NCI-H226 (cell line): ENCODE data around the gene AGBL2.

ENCODE experiments used
- DNase-seq: peaks from one replicate; pipeline ENCODE4 v3.0.0-alpha.2; 2015

AGBL2 gene

DNA sequence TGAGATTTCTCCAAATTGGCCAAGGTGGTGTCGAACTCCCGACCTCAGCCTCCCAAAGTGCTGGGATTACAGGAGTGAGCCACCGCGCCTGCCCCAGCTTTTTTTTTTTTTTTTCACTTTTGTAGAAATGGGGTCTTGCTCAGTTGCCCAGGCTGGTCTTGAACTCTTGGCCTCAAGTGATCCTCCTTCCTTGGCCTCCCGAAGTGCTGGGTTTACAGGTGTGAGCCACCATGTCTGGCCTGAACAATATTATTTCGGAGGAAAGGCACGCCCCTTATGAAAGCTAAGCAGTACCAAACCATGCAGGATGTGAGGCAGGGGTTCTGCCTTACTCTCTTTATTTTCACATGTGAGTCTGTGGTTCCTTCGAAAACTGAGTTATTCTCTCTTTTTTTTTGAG lies 88.9 kb downstream of the AGBL2 start:
- DNase-seq, result no peak

DNA sequence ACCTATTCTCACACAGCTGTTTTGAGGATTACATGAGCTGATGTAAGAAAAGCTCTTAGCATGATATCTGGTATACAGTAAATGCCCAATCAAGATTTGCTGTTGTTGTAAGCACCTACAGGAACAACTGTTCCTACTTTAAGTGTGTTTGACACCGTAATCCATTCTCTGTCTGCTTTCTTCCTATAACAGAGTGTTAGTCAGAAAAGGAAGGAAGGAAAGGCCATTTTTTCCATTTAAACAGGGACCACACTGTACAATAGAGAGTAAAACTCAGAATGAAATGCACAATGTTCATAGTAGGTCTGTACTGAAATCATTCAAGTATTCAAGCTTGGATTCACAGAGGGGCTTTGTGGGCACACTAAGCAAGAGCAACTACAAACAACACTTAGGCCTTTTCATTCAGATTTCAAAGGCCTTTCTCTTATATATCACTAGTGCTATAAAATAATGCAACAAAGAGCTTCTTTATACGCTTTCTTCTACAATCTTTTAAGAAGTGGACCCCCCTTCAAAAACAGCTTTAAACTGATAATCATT lies 94.3 kb downstream of the AGBL2 start:
- DNase-seq, result no peak

DNA sequence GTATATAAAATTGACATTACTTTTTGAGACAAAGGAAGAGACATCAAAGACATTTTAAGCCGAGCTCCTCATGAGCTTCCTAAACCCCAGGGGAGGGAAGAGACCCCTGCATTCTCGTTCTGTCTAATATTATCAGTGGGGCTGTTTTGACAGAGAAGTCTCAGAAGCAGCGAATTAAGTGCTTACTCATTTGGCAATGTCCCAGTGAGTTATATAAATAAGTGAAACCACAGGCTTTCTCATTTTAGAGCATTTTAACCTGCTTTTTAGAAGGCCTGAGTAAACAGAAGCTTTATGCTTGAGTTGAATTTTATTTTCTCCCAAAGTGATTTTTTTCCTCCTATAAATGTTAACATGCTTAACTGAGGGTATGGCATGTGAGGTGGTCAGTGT lies 97.8 kb downstream of the AGBL2 start:
- no peak for DNase-seq

DNA sequence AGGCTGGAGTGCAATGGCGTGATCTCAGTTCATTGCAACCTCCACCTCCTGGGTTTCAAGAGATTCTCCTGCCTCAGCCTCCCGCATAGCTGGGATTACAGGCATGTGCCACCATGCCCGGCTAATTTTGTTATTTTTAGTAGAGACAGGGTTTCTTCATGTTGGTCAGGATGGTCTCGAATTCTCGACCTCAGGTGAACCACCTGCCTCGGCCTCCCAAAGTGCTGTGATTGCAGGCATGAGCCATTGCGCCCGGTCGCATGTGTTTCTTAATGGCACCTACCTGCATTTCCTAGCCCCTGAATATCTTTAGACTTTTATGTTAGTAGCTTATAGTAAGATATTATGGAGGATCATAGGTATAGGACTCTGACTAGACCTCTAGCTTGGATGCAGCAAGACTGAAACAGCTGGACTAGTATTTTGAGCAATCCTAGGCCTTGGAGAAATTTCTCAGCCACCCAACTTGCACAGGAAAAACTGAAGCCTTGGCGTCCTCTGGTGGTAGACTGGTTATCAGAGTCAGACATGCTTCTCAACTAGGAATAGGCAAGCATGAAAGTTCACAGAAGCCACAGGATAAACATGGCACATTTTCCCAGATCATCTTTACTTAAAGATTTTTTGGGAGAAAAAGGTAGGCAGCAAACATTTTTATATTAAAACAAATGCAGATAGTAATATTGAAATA lies 98.3 kb downstream of the AGBL2 start:
- peak; percentile 25 for DNase-seq

DNA sequence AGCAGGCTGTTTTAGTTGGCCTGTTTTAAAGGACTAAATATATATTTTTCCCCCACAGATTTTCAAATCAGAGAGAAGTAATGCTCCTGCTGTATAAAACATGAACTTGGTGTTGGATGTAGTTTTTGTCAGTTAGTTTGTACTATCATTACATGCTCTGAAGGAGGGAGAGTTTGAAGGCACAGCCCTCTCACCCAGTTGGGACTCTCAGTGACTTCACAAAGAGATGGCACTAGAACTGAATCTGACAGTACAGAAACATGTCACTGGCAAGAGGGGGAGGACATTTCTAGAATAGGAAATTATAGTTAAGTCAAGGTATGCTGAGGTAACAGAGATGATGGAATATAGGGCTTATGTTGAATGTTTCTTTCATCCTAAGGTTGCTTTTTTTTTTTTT lies 99.9 kb downstream of the AGBL2 start:
- no peak for DNase-seq

DNA sequence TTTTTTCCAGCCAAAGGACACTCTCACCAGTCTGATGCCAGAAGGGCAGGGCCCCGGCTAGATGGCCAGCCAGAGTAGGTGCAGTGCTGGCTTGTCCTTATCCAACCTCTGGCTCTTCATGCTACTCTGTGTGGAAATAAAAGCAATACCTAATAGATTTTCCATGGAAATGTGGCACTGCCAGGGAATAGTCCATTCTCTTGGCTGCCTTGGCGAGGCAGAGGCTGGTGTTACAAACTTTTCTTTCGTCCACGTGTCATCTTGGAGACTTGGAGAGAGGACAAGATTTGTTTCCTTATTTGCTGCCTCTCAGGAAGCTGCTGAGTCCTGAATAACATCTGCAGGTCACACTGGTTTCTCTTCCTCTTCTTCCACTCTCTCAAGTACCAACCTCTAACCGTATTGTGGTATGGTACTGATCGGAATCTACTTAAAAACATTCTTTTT lies 103.8 kb downstream of the AGBL2 start:
- no peak for DNase-seq

DNA sequence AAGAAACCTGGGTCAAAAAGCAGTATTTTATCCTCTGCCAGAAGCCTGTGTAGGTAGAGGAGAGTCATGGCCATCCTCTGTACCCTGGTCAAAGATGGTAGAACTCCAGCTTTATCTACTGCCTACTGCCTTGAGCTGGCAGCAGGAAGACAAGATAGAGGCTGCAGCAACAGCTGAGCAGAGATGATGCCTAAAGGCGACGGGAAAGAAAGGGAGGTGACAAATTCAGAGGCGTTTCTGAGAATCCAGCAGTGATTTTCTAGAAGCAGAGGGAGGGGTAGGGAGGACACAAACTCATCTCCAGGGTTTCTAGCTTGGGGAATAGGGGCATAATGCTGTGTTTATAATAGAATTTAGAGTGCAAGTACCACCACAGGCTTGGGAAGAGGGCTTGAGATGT lies 105.5 kb downstream of the AGBL2 start:
- no peak for DNase-seq
